GM06990 (cell line): ENCODE data around the gene IGSF23.

Experiments
- DNase-seq: peaks from one replicate; pipeline ENCODE4 v3.0.0-alpha.2; 2011; ENCODE audit not compliant: insufficient read length; ENCODE audit errors: extremely low read depth
- H3K27me3 ChIP-seq: replicated peaks from 2 replicates; pipeline ENCODE4 v1.6.0; 2011; ENCODE audit warnings: low read length; ENCODE audit not compliant: control insufficient read depth, insufficient read depth
- H3K36me3 ChIP-seq: 2 replicates; pipeline ENCODE4 v1.5.1; 2011; ENCODE audit warnings: low read length; ENCODE audit not compliant: control insufficient read depth, insufficient read depth
- H3K4me3 ChIP-seq: replicated peaks from 2 replicates; pipeline ENCODE4 v1.5.1; 2011; ENCODE audit warnings: low read depth, mild to moderate bottlenecking, control low read depth, low read length
- TF ChIP-seq, protein P1 (sequence below): IDR thresholded peaks from 2 replicates; pipeline ENCODE4 v1.5.1; 2011; ENCODE audit warnings: low read length, control low read depth, mild to moderate bottlenecking, inconsistent platforms; ENCODE audit not compliant: insufficient read depth, poor library complexity, severe bottlenecking

IGSF23 gene

DNA sequence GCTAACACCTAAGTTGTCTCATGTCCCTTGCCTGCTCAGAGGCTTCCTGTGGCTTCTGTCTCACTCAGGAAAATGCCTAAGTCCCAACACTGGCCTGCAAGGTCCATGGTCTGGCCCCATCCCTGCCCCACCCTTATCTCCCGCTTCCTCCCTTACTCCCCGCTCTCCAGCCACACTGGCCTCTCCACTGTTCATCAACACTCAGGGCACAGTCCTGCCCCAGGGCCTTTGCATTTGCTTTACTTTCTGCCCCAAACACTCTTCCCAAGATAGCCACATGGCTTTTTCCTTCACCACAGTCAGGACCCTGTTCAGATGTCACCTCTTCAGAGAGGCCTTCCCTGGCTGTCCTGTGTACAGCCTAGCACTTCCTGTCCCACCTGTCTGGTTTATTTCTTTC lies 32.1 kb upstream of the IGSF23 start:
- no peak for DNase-seq
- Histone ChIP-seq H3K4me3 (no peak overlapping the region), H3K36me3 (no peaks in the 10 kb centered on the region), H3K27me3 (no peaks in the 10 kb centered on the region)
- TF ChIP-seq, protein P1, sequence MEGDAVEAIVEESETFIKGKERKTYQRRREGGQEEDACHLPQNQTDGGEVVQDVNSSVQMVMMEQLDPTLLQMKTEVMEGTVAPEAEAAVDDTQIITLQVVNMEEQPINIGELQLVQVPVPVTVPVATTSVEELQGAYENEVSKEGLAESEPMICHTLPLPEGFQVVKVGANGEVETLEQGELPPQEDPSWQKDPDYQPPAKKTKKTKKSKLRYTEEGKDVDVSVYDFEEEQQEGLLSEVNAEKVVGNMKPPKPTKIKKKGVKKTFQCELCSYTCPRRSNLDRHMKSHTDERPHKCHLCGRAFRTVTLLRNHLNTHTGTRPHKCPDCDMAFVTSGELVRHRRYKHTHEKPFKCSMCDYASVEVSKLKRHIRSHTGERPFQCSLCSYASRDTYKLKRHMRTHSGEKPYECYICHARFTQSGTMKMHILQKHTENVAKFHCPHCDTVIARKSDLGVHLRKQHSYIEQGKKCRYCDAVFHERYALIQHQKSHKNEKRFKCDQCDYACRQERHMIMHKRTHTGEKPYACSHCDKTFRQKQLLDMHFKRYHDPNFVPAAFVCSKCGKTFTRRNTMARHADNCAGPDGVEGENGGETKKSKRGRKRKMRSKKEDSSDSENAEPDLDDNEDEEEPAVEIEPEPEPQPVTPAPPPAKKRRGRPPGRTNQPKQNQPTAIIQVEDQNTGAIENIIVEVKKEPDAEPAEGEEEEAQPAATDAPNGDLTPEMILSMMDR = no peak

DNA sequence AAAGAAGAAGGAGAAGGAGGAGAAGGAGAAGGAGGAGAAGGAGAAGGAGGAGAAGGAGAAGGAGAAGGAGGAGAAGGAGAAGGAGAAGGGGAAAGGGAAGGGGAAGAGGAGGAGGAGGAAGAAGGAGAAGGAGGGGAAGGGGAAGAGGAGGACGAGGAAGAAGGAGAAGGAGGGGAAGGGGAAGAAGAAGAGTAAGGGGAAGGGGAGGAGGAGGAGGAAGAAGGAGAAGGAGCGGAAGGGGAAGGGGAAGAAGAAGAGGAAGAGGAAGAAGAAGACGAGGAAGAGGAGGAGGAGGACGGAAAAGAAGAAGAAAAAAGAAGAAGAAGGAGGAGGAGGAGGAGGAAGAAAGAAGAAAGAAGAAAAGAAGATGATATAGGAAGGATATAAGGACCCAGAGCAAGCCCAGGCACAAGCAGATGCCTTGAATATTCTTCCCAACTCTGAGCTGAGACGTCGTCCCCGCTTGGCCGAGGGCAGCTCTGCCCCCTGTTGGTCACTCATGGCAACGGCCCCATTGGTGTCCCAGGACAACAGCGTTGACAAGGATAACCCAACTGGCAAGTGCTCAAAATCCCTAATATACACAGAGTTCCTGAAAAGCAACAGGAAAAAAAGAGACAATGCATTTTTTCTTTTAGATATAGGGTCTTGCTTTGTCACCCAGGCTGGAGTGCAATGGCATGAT lies 30.6 kb upstream of the IGSF23 start:
- peak; percentile 13 for DNase-seq
- H3K27me3 ChIP-seq = no peaks in the 10 kb centered on the region
- TF ChIP-seq, protein P1 = peak; percentile 59
- H3K4me3 ChIP-seq = no peak overlapping the region
- H3K36me3 ChIP-seq = no peaks in the 10 kb centered on the region

DNA sequence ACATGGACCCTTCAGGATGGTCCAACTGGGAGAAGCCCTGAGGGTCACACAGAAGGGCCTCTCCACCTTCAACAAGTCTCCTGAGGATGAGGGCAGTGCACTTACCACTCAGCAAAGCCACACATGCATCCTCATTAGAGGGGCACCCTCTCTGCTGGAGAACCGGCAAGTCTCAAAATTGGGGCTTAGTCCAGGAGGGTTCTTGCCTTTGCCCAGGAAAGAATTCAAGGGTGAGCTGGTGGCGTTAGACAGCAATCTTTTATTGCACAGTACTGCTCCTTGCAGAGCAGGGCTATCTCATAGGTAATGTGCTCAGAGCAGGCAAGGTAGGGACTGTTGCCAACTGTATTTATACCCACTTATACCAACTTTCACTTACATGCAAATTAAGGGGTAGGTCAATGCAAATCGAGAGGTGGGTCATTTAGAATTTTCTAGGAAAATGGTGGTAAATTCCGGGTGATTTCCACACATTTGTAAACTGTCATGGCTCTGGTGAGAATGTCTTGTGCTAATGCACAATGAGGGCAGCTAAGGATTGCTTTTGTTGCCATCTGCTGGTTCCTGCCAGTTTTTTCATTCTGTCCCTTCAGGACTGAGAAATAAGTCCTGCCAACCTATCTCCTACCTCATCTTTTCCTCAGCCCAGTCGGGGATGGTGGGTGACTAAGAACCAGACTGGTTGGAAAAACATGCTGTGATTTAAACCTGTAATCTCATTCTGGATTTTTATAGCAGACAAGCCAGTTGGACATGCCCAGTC lies 27.8 kb upstream of the IGSF23 start:
- no peak overlapping the region for H3K4me3 ChIP-seq
- no peak for DNase-seq
- TF ChIP-seq, protein P1 = no peak

DNA sequence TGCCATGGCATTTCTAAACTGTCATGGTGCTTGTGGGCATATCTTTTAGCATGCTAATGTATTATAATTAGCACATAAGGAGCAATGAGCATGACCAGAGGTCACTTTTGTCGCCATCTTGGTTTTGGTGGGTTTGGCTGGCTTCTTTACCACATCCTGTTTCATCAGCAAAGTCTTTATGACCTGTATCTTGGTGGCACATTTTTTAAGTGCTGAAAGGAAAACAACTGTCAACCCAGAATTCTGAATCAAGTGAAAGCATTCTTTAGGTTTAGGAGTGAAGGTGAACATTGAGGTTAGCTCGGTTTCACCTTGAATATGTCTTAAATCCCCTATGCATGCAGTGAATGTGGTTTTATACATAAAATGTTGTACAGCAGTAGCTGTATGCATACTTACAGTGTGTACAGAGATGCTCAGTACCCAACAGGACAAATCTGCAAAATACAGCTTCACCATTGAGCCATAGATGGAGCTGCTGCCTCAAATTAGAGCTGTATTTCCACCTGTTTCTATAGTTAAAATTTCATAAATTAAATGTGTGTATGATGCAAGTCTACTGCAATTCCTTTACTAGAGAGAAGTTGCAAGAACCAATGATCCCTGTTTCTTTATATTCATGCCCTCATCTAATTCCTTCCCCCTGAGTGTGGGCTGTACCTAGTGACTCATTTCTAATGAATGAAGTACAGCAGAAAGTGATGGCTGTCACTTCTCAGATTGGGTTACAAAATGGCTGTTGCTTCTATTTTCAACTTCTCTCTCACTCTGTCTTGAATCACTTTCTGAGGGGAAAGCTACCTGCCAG lies 25.2 kb upstream of the IGSF23 start:
- H3K4me3 ChIP-seq = no peak overlapping the region
- TF ChIP-seq, protein P1 = no peak
- H3K27me3 ChIP-seq = no peaks in the 10 kb centered on the region
- no peak for DNase-seq
- H3K36me3 ChIP-seq = no peaks in the 10 kb centered on the region

More for the DNA sequence above, 27.8 kb upstream of the IGSF23 start:
- Histone ChIP-seq H3K27me3 (no peaks in the 10 kb centered on the region), H3K36me3 (no peaks in the 10 kb centered on the region)

DNA sequence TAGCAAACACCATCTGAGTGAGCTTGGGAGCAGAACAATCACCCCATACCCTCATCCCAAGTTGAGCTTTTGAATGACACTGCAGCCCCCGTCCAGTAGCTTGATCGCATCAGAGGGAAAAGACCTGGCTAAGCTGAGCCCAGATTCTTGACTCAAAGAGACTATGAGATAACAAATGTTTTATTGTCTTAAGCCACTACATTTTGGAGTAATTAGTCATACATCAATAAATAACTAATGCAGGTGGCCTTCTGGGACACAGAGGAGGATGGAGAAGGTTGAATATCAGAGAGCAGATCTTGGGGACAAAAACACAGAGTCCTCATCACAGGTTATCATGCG lies 24.6 kb upstream of the IGSF23 start:
- Histone ChIP-seq H3K36me3 (no peaks in the 10 kb centered on the region), H3K4me3 (no peak overlapping the region), H3K27me3 (no peaks in the 10 kb centered on the region)
- no peak for DNase-seq
- TF ChIP-seq, protein P1 = no peak
